ENCODE data around the gene PIK3CD. TPM values are rescaled to one million over a fixed set of nuclear protein-coding genes. Genes with fewer than 3 reads are reported as not detected.

Gene PIK3CD
- total and polyA plus RNA-seq, 2 of the 4 experiments (the other 2 are of a cell fraction), result 5.0 to 12.1 TPM

GRCh38 chr1:9654051-9654833 lies 2.7 kb downstream of the PIK3CD start:
- no peak overlapping the region for H2BK15ac ChIP-seq (ENCODE audit: low read depth, low read length)
- H3K4me3 ChIP-seq (ENCODE audit: insufficient read depth, low read depth, low read length), result no peak overlapping the region
- H4K91ac ChIP-seq (ENCODE audit: insufficient read depth, low read depth, low read length), result no peak overlapping the region
- H3K9me1 ChIP-seq (ENCODE audit: insufficient read depth, low read length), result no peaks in the 10 kb centered on the region
- no peak overlapping the region for H2BK120ac ChIP-seq (ENCODE audit: low read depth, low read length)
- dilution Hi-C loops (cut with HindIII; ENCODE audit: low sequenced_read_pairs, unreplicated experiment), result no loop called here
- BruUV-seq (replicated peaks), result no TSS peak
- no peaks in the 10 kb centered on the region for H3K79me1 ChIP-seq (ENCODE audit: low read depth in 1 of 2, low read length in 2 of 2)
- H3K4me2 ChIP-seq (ENCODE audit: low read depth, low read length), result no peak overlapping the region
- WGBS, 2 experiments (ENCODE audit: extremely low coverage in 2 of 2, insufficient read length in 1 of 2), result 89% methylated on average over 7 of the region's 25 CpGs; no CpG with 5 or more reads in 1 of the 2 experiments
- no peak overlapping the region for H3K18ac ChIP-seq (ENCODE audit: low read depth, low read length)
- H3K27ac ChIP-seq (ENCODE audit: insufficient read depth, low read length), result no peak overlapping the region
- no peaks in the 10 kb centered on the region for H3K9me3 ChIP-seq (ENCODE audit: control insufficient read depth, insufficient read depth, low read length)
- no peak overlapping the region for H2BK5ac ChIP-seq (ENCODE audit: low read depth, low read length, poor library complexity, severe bottlenecking)
- ChIA-PET POLR2A (ENCODE audit: unreplicated experiment) (no interaction called here), CTCF (interaction anchor here (0.6 kb wide), 1 partner anchor 32 kb away, joined by 4 read pairs; no protein-coding TSS in a partner anchor)
- no peak overlapping the region for H2AFZ ChIP-seq (replicated peaks; ENCODE audit: low read length, poor library complexity)
- no peak overlapping the region for H3K23ac ChIP-seq (ENCODE audit: low read depth, low read length)
- ATAC-seq (ENCODE audit: low read depth) (no peak), DNase-seq (no peak)
- H4K20me1 ChIP-seq (ENCODE audit: insufficient read depth, low read length), result no peaks in the 10 kb centered on the region
- no peak overlapping the region for H3K9ac ChIP-seq (ENCODE audit: low read depth, low read length)
- H3K56ac ChIP-seq (ENCODE audit: extremely low read depth, insufficient read depth, low read length), result no peak overlapping the region
- no peak overlapping the region for H2BK20ac ChIP-seq (ENCODE audit: low read depth, low read length)
- no peaks in the 10 kb centered on the region for H3K36me3 ChIP-seq (ENCODE audit: control insufficient read depth, insufficient read depth, low read length)
- intact Hi-C loops (cut with micrococcal nuclease), result no loop called here
- H3K4ac ChIP-seq (ENCODE audit: low read depth, low read length), result no peak overlapping the region
- no peak overlapping the region for H4K8ac ChIP-seq (ENCODE audit: low read depth in 2 of 2, low read length in 2 of 2)
- H3K27me3 ChIP-seq (ENCODE audit: control insufficient read depth, insufficient read depth, low read length), result peaks cover 29% of the 10 kb centered on the region; the same call in 1 of the 2 replicates
- TF ChIP-seq ELK1 (IDR thresholded peaks at IDR 0.05; ENCODE audit: borderline replicate concordance, low read depth, low read length), result no peak
- TF ChIP-seq POLR2A (IDR thresholded peaks at IDR 0.05; ENCODE audit: low read depth, low read length), result no peak
- TF ChIP-seq RAD21 (IDR thresholded peaks at IDR 0.05; ENCODE audit: low read length), result no peak
- no peak for TF ChIP-seq CHD1 (IDR thresholded peaks at IDR 0.05; ENCODE audit: low read depth, low read length)
- TF ChIP-seq CEBPB (IDR thresholded peaks at IDR 0.05; ENCODE audit: low read depth, low read length), result no peak
- no peak for TF ChIP-seq BHLHE40 (IDR thresholded peaks at IDR 0.05; ENCODE audit: low read depth, low read length)
- no peak for TF ChIP-seq USF2 (IDR thresholded peaks at IDR 0.05; ENCODE audit: low read depth, low read length)
- no peak for TF ChIP-seq RFX5 (IDR thresholded peaks at IDR 0.05; ENCODE audit: low read depth, low read length)
- TF ChIP-seq FOS (IDR thresholded peaks at IDR 0.05; ENCODE audit: low read depth, low read length), result no peak
- TF ChIP-seq SMC3 (IDR thresholded peaks at IDR 0.05; ENCODE audit: low read depth, low read length), result no peak
- H2AK5ac ChIP-seq (ENCODE audit: low read depth, low read length), result no peak overlapping the region
- no peak overlapping the region for H3K14ac ChIP-seq (replicated peaks; ENCODE audit: low read depth, low read length)
- H3K4me1 ChIP-seq (ENCODE audit: control insufficient read depth, insufficient read depth, low read length), result 0 out of 2 replicates have a peak, but pooled peaks cover 4% of the 10 kb centered on the region
- no peak overlapping the region for H2AK9ac ChIP-seq (replicated peaks; ENCODE audit: low read depth, low read length, poor library complexity)
- in situ Hi-C loops (cut with MboI; ENCODE audit: low sequenced_read_pairs), result no loop called here
- H4K5ac ChIP-seq (ENCODE audit: low read depth, low read length), result no peak overlapping the region

Data from IMR-90 (cell line).